ENCODE data around the gene PHLPP1. TPM values are rescaled to one million over a fixed set of nuclear protein-coding genes. Genes with fewer than 3 reads are reported as not detected.

PHLPP1 gene
- total RNA-seq, 6 experiments from 2014 or later, result 8.6 to 19.3 (median 17.0) TPM

- intact Hi-C loops (cut with DNase I), result loop anchor here (5.0 to 10.0 kb wide), 3 partner anchors 267 to 397 kb away; partner anchors contain the start of gene PHLPP1 (in 1 of the 2)
- no peak for ATAC-seq
These were observed 266.2 kb downstream of the PHLPP1 start for GRCh38 chr18:62981566-62981965.

DNA sequence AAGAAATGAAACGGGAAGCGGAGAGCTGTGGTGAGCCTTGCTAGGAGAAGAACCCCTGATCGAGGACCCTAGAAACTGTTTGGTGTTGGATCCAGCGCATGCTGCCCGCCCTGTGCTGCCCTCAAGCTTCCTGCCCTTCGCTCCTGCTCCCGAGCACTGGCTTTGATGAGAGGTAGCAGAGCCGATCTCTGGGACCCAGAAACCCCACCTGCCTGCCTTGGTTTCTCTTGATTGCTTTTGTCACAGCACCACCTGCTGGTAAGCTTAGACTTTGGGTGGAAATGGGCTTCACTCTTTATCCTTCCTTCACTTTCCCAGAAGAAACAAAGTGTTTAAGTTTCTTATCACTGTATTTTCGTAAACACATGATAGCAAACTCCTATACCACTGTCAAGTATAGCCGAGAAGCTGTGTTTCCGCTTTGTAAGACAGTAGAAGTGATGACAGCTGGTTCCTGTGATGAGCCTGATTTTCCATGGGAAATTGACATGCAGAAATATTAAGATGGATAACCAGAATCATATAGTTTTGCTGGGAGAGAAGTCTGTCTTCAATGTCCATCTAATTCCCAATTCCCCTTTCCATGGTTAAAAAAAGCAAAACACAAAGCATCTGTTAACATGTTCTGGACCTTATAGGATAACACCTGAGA lies 267.4 kb downstream of the PHLPP1 start:
- peaks cover 0 to 6% (median 0%) of the 10 kb centered on the region in 4 donors for H3K4me1 ChIP-seq
- no peak overlapping the region for H3K27ac ChIP-seq
- H3K27me3 ChIP-seq, result no peaks in the 10 kb centered on the region
- WGBS (ENCODE audit: insufficient coverage, low coverage, low lambda C conversion rate, missing lambda C conversion rate), result 17% methylated on average over 7 of the region's 11 CpGs
- DNase-seq (peak in 1 of 3 donors; percentile 60), ATAC-seq (peak; percentile 70 to 78 (median 72))
- peaks cover 0 to 11% (median 4%) of the 10 kb centered on the region in 4 donors for H3K36me3 ChIP-seq
- H3K4me3 ChIP-seq, result peak overlapping the region in 1 of 3 donors; percentile 17
- intact Hi-C loops (cut with DNase I), result loop anchor here (5.0 to 10.0 kb wide), 3 partner anchors 268 to 398 kb away; partner anchors contain the start of gene PHLPP1 (in 1 of the 2)
- H3K9me3 ChIP-seq, result no peaks in the 10 kb centered on the region
- TF ChIP-seq POLR2A (IDR thresholded peaks at IDR 0.05) (no peak), CTCF (IDR thresholded peaks at IDR 0.05) (peak; percentile 72 to 79 (median 76))

More at GRCh38 chr18:62981566-62981965, 266.2 kb downstream of the PHLPP1 start:
- H3K27me3 ChIP-seq, result no peaks in the 10 kb centered on the region
- no peak overlapping the region for H3K4me3 ChIP-seq
- H3K4me1 ChIP-seq, result peaks cover 0 to 6% (median 0%) of the 10 kb centered on the region in 4 donors
- 77% methylated on average over 4 of the region's 11 CpGs for WGBS (ENCODE audit: insufficient coverage, low coverage, low lambda C conversion rate, missing lambda C conversion rate)
- peaks cover 0 to 16% (median 5%) of the 10 kb centered on the region in 4 donors for H3K36me3 ChIP-seq
- TF ChIP-seq POLR2A (IDR thresholded peaks at IDR 0.05) (no peak), CTCF (IDR thresholded peaks at IDR 0.05) (no peak)
- H3K9me3 ChIP-seq, result no peaks in the 10 kb centered on the region
- no peak overlapping the region for H3K27ac ChIP-seq
- no peak for DNase-seq

- Histone ChIP-seq H3K27ac (no peak overlapping the region), H3K4me1 (peaks cover 0 to under 1% (median 0%) of the 10 kb centered on the region in 4 donors), H3K4me3 (no peak overlapping the region), H3K27me3 (no peaks in the 10 kb centered on the region), H3K9me3 (no peaks in the 10 kb centered on the region), H3K36me3 (no peaks in the 10 kb centered on the region)
- no peak for DNase-seq
- intact Hi-C loops (cut with DNase I), result loop anchor here (5.0 to 10.0 kb wide), 3 partner anchors 270 to 400 kb away; partner anchors contain the start of gene PHLPP1 (in 1 of the 2)
- WGBS (ENCODE audit: insufficient coverage, low coverage, low lambda C conversion rate, missing lambda C conversion rate), result 89% methylated on average over 10 of the region's 11 CpGs
- ATAC-seq, result no peak
- TF ChIP-seq POLR2A (IDR thresholded peaks at IDR 0.05), result no peak
- TF ChIP-seq CTCF (IDR thresholded peaks at IDR 0.05), result no peak
These were observed 269.4 kb downstream of the PHLPP1 start for GRCh38 chr18:62984656-62985315.

DNA sequence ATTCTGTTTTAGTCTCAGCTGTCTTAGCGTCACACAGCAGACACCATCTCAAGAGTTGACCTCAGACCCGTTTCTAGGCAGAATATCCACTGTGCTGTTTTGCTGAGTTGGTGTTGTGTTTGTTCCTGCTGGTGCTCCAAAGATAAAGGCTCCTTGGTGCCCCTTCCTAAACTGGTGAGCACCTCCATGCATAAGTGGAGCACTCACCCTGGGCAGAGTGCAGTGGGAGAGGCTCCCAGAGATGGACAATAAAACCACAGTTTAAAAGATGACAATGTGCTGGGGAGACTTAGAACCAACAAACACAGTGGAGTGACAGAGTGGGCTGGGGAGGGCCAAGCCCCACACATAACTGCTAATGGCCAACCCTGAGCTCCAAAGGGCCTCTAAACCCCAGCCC lies 271.1 kb downstream of the PHLPP1 start:
- intact Hi-C loops (cut with DNase I), result loop anchor here (10.0 kb wide), 2 partner anchors 272 to 402 kb away; partner anchors contain the start of gene PHLPP1 (in 1 of the 2)
- Histone ChIP-seq H3K27ac (no peak overlapping the region), H3K36me3 (no peaks in the 10 kb centered on the region), H3K27me3 (no peaks in the 10 kb centered on the region), H3K9me3 (no peaks in the 10 kb centered on the region), H3K4me1 (no peaks in the 10 kb centered on the region), H3K4me3 (no peak overlapping the region)
- ATAC-seq (no peak), DNase-seq (no peak)
- TF ChIP-seq CTCF (IDR thresholded peaks at IDR 0.05) (no peak), POLR2A (IDR thresholded peaks at IDR 0.05) (no peak)
- no CpG with 5 or more reads among the region's 2 CpGs for WGBS (ENCODE audit: insufficient coverage, low coverage, low lambda C conversion rate, missing lambda C conversion rate)
